G401.6 (cell line): ENCODE data around the gene SLC39A11.
"Not testable (repeated sequence)": the region's sequence is repeated elsewhere in the genome, so short reads cannot be mapped to it uniquely, and the experiment has no call there.

Experiments used
- FAIRE-seq: peaks from 2 replicates; lab custom pipeline; 2012; peaks lifted over from hg19 to GRCh38; lab: Jason Lieb, UNC

SLC39A11 gene

GRCh38 chr17:72654706-72655105, 437.8 kb downstream of the SLC39A11 start:
- no peak for FAIRE-seq

GRCh38 chr17:72651988-72652387, 440.5 kb downstream of the SLC39A11 start:
- no peak for FAIRE-seq

- FAIRE-seq = no peak
These were observed 443.8 kb downstream of the SLC39A11 start for GRCh38 chr17:72648702-72649101.

- no peak for FAIRE-seq
These were observed 446.3 kb downstream of the SLC39A11 start for GRCh38 chr17:72646176-72646575.

GRCh38 chr17:72644492-72644891, 448.0 kb downstream of the SLC39A11 start:
- FAIRE-seq = no peak

GRCh38 chr17:72643575-72644216, 448.8 kb downstream of the SLC39A11 start:
- no peak for FAIRE-seq

GRCh38 chr17:72642720-72643119, 449.8 kb downstream of the SLC39A11 start:
- no peak for FAIRE-seq

GRCh38 chr17:72640415-72641165, 451.9 kb downstream of the SLC39A11 start:
- FAIRE-seq = no peak

GRCh38 chr17:72639711-72640110, 452.8 kb downstream of the SLC39A11 start:
- FAIRE-seq = no peak

- not testable (repeated sequence) for FAIRE-seq
These were observed 453.6 kb downstream of the SLC39A11 start for GRCh38 chr17:72638932-72639331.

- FAIRE-seq = no peak
These were observed 457.4 kb downstream of the SLC39A11 start for GRCh38 chr17:72635034-72635635.

- FAIRE-seq = no peak
These were observed 457.9 kb downstream of the SLC39A11 start for GRCh38 chr17:72634621-72635020.

- FAIRE-seq = no peak
These were observed 460.4 kb downstream of the SLC39A11 start for GRCh38 chr17:72631949-72632684.

- FAIRE-seq = no peak
These were observed 460.9 kb downstream of the SLC39A11 start for GRCh38 chr17:72631568-72631948.

- FAIRE-seq = no peak
These were observed 467.8 kb downstream of the SLC39A11 start for GRCh38 chr17:72624652-72625051.

GRCh38 chr17:72624226-72624625, 468.3 kb downstream of the SLC39A11 start:
- no peak for FAIRE-seq

- no peak for FAIRE-seq
These were observed 469.6 kb downstream of the SLC39A11 start for GRCh38 chr17:72622661-72623433.

GRCh38 chr17:72619976-72620650, 472.4 kb downstream of the SLC39A11 start:
- FAIRE-seq = no peak

- FAIRE-seq = no peak
These were observed 474.4 kb downstream of the SLC39A11 start for GRCh38 chr17:72618001-72618509.

- FAIRE-seq = no peak
These were observed 474.9 kb downstream of the SLC39A11 start for GRCh38 chr17:72617557-72617956.

- FAIRE-seq = no peak
These were observed 476.0 kb downstream of the SLC39A11 start for GRCh38 chr17:72616447-72616846.
